ENCODE data around the gene LRP1B. TPM values are rescaled to one million over a fixed set of nuclear protein-coding genes. Genes with fewer than 3 reads are reported as not detected.

Gene LRP1B
- total RNA-seq, 3 donors from 2014 or later: 2.3 to 29.8 (median 21.8) TPM

DNA sequence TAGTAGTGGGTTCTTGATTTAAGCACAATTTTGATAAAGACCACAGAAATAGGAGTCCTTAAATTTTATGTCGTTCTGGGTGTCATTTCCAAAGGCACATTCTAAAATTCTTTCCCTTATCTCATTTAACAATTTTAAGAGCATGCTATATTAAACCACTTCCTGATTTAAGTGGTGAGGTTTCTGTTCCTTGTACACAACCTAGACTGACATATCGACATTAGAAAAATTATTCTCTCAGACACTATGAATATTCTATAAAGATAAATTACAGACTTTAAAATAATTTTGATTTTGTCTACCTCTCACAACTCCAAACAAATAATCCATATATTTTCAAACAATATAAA, 923.8 kb downstream of the LRP1B start:
- DNase-seq (ENCODE audit: low spot score in 2 of 2): no peak
- H3K27ac ChIP-seq: no peak overlapping the region
- H3K4me3 ChIP-seq: no peak overlapping the region
- TF ChIP-seq POLR2AphosphoS5 (IDR thresholded peaks at IDR 0.05) (no peak), POLR2A (IDR thresholded peaks at IDR 0.05) (no peak)
- TF ChIP-seq, protein P1, sequence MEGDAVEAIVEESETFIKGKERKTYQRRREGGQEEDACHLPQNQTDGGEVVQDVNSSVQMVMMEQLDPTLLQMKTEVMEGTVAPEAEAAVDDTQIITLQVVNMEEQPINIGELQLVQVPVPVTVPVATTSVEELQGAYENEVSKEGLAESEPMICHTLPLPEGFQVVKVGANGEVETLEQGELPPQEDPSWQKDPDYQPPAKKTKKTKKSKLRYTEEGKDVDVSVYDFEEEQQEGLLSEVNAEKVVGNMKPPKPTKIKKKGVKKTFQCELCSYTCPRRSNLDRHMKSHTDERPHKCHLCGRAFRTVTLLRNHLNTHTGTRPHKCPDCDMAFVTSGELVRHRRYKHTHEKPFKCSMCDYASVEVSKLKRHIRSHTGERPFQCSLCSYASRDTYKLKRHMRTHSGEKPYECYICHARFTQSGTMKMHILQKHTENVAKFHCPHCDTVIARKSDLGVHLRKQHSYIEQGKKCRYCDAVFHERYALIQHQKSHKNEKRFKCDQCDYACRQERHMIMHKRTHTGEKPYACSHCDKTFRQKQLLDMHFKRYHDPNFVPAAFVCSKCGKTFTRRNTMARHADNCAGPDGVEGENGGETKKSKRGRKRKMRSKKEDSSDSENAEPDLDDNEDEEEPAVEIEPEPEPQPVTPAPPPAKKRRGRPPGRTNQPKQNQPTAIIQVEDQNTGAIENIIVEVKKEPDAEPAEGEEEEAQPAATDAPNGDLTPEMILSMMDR (IDR thresholded peaks at IDR 0.05): no peak
- no peaks in the 10 kb centered on the region for H3K27me3 ChIP-seq
- no peaks in the 10 kb centered on the region for H3K36me3 ChIP-seq
- no peaks in the 10 kb centered on the region for H3K9me3 ChIP-seq
- intact Hi-C loops (cut with DNase I; ENCODE audit: low total_unique reads): no loop called here
- H3K4me1 ChIP-seq: no peaks in the 10 kb centered on the region

GRCh38 chr2:141201016-141201565, 929.7 kb downstream of the LRP1B start:
- no peak overlapping the region for H3K27ac ChIP-seq
- TF ChIP-seq, protein P1 (IDR thresholded peaks at IDR 0.05): no peak
- no peak for TF ChIP-seq POLR2A (IDR thresholded peaks at IDR 0.05)
- TF ChIP-seq POLR2AphosphoS5 (IDR thresholded peaks at IDR 0.05): no peak
- intact Hi-C loops (cut with DNase I; ENCODE audit: low total_unique reads): no loop called here

DNA sequence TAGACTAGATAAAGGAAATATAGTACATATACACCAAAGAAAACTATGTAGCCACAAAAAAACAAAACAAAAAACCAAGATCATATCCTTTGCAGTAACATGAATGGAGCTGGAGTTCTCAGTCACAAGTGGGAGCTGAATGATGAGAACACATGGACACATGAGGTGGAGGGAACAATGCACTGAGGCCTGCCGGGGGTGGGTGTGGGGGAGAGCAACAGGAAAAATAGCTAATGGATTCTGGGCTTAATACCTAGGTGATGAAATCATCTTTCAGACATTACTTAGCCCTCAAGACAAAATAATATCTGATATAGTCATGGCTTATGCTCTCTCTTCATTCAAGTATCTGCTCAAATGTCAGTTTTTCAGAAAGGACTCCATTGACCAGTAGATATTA, 930.6 kb downstream of the LRP1B start:
- no peaks in the 10 kb centered on the region for H3K36me3 ChIP-seq
- no peaks in the 10 kb centered on the region for H3K9me3 ChIP-seq
- TF ChIP-seq, protein P1 (IDR thresholded peaks at IDR 0.05): no peak
- TF ChIP-seq POLR2AphosphoS5 (IDR thresholded peaks at IDR 0.05) (no peak), POLR2A (IDR thresholded peaks at IDR 0.05) (no peak)
- DNase-seq (ENCODE audit: low spot score in 2 of 2): no peak
- H3K27me3 ChIP-seq: no peaks in the 10 kb centered on the region
- intact Hi-C loops (cut with DNase I; ENCODE audit: low total_unique reads): no loop called here
- no peaks in the 10 kb centered on the region for H3K4me1 ChIP-seq
- no peak overlapping the region for H3K4me3 ChIP-seq
- no peak overlapping the region for H3K27ac ChIP-seq

More at GRCh38 chr2:141201016-141201565, 929.7 kb downstream of the LRP1B start:
- Histone ChIP-seq H3K4me1 (no peaks in the 10 kb centered on the region), H3K36me3 (no peaks in the 10 kb centered on the region), H3K9me3 (no peaks in the 10 kb centered on the region), H3K27me3 (no peaks in the 10 kb centered on the region), H3K4me3 (no peak overlapping the region)
- DNase-seq (ENCODE audit: low spot score in 2 of 2): no peak

- H3K4me3 ChIP-seq: no peak overlapping the region
- H3K4me1 ChIP-seq: no peaks in the 10 kb centered on the region
- H3K9me3 ChIP-seq: no peaks in the 10 kb centered on the region
- no peak for TF ChIP-seq POLR2AphosphoS5 (IDR thresholded peaks at IDR 0.05)
- TF ChIP-seq, protein P1 (IDR thresholded peaks at IDR 0.05): no peak
- no peak for TF ChIP-seq POLR2A (IDR thresholded peaks at IDR 0.05)
- intact Hi-C loops (cut with DNase I; ENCODE audit: low total_unique reads): no loop called here
- no peak for DNase-seq (ENCODE audit: low spot score in 2 of 2)
- H3K36me3 ChIP-seq: no peaks in the 10 kb centered on the region
- H3K27ac ChIP-seq: no peak overlapping the region
- no peaks in the 10 kb centered on the region for H3K27me3 ChIP-seq
Measured at GRCh38 chr2:141199711-141200110, 931.1 kb downstream of the LRP1B start.

DNA sequence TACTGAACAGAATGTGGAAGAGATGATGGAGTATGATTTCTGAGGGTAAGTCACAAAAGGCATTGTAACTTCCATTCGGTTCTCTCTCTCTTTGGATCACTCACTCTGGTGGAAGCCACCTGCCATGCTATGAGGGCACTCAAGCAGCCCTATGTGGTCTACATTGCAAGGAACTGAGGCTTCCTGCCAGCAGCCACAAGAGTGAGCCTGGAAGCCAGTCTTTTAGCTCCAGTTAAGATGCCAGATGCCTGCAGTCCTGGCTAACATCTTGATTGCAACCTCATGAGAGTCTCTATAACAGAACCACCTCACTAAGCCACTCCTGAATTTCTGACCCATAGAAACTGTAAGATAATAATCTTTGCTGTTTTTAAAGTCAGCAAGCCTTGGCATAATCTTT, 935.7 kb downstream of the LRP1B start:
- no peaks in the 10 kb centered on the region for H3K4me1 ChIP-seq
- no peaks in the 10 kb centered on the region for H3K27me3 ChIP-seq
- DNase-seq (ENCODE audit: low spot score in 2 of 2): no peak
- intact Hi-C loops (cut with DNase I; ENCODE audit: low total_unique reads): no loop called here
- no peak overlapping the region for H3K27ac ChIP-seq
- TF ChIP-seq POLR2AphosphoS5 (IDR thresholded peaks at IDR 0.05): no peak
- TF ChIP-seq POLR2A (IDR thresholded peaks at IDR 0.05): no peak
- TF ChIP-seq, protein P1 (IDR thresholded peaks at IDR 0.05): no peak
- no peak overlapping the region for H3K4me3 ChIP-seq
- no peaks in the 10 kb centered on the region for H3K36me3 ChIP-seq
- no peaks in the 10 kb centered on the region for H3K9me3 ChIP-seq

All from breast epithelium (tissue), 4 donors.